HG03439 (cell line): Measurements from ENCODE around the gene LASP1.
A peak's percentile ranks its signal among the peaks of the same experiment; 100 is the strongest.

ENCODE experiments used
- ATAC-seq: cut with Tn5 transposase; IDR thresholded peaks from one replicate; pipeline ENCODE4 v1.9.1; 2021; ENCODE audit warnings: mild to moderate bottlenecking, moderate library complexity; ENCODE audit not compliant: unreplicated experiment

Gene LASP1

DNA sequence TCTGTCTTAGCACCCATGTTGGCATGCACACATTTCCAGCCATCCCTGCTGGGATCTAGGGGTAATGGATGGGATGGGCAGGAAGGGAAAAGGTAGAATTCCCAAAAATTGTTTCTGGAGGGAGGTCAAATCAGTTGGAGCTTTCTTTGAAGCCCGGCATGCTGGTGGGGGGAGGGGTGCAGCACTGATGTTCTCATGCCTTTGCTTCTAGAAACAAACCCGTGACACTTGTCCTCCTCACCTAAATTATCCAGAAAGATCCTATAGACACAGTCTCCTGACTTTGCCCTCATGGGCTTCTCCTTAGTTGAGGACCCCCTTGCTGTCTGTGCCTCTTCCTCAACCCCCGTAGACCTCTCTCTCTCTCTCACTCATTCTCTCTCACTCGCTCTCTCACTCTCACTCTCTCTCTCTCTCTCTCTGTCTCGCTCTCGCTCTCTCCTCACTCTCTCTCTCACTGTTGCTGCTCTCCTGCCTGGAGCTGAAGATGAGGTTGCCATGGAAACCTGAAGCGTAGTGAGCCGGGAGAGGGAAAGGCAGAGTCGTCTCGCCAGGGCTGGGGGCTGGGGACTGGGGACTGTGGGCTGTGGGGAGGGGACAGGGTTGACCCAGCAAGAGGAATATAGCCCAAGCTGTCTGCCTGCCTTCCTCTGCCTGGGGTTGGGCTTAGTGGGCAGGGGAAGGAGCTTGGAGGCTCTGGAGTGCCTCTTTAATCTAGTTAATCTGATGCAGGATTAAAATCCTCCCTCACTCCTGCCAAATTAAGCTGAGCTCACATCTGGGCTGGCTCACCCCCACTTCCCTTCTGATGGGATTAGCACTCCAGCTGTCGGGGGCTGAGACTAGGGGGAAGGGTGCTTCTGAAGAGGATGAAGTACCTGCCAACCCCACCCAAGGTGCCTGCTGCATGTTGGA is 16.1 kb downstream of the LASP1 start:
- ATAC-seq: no peak

DNA sequence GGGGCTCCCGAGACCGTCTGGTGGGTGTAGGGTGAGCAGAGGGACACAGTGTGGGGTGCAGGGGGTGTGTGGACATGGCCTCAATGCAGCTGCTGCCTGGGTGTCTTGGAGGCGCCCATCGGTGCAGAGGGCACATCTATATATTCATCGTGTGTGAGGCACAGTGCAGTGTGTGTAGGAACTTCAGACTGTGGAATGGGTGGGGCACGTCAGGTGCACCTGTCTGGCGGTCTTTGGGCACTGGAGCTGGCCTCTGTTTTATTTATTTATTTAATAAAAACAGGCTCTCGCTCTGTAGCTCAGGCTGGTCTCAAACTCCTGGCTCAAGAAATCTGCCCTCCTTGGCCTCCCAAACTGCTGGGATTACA is 16.8 kb downstream of the LASP1 start:
- ATAC-seq: no peak

DNA sequence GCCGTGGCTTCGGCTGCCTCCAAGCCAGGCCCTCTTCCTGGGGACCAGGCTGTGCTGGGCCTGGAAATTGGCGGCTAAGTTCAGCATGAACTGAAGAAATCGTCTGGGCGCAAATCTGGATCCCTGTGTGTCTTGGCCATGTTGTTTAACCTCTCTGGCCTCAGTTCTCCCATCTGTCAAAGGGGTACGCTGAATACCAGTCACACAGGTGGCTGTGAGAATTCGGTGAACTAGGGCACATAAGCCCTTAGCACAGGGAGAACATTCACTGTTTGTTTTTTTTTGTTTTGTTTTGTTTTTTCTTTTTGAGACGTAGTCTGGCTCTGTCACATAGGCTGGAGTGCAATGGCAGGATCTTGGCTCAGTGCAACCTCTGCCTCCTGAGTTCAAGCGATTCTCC is 19.0 kb downstream of the LASP1 start:
- no peak for ATAC-seq

DNA sequence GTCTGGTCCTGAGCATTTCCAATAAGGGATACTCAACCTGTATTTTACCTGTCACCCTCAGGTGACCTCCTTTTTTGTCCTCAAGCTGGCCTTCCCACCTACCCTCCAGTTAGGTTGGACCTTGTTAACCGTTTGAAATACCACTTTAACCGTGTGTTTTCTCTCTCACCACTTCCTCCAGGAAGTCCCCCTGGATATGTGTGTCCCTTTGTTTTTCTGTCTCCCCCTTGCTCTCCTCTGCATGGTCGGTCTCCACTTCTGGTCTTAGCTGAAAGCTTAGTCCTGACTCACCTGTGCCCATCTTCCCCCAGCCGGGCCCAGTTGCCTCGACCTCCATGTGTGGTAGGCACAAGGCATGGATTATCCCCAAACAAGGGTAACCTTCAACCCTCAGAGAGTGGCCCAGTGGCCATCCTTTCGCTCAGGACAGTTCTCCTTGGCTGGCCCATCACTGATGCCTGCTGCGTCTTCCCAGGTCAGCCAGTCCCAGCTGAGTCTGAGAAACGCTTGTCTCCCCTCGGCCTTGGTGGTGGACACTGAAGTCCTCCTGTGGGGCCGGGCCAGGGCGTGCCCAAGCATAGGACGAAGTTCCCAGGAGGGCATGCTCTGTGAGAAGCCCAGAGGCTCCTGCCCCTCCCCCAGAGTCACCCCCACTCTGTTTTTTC is 20.0 kb downstream of the LASP1 start:
- ATAC-seq: no peak

DNA sequence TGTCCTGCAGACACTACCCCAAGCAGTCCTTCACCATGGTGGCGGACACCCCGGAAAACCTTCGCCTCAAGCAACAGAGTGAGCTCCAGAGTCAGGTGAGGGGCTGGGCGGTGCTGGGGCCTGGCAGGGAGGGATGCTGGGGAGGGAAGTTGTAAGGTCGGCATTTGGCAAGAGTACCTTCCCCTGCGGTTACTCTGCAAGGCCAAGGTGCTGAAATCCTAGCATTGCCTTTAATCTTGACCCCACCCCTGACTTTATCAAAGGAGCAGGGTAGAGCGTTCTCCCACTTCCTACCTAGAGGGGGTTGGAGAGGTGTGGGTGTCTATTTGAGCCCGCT is 20.5 kb downstream of the LASP1 start:
- ATAC-seq: no peak

DNA sequence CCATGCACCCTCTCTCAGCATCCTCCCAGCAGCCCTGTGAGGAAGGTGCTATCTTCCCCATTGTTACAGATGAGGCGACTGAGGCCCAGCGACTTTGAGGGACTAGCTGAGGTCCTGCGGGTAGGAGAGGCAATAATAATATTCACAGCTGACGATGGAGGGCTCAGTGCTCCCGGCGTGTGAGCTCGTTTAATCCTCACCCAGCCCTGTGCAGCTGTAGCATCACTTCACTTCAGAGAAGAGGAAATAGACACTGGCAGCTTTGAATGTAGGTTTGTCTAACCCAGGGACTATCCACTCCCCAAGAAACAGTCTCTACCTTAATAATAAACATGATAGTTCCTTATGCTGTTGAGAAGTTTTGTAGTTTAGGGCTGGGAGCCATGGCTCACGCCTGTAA is 21.6 kb downstream of the LASP1 start:
- no peak for ATAC-seq

DNA sequence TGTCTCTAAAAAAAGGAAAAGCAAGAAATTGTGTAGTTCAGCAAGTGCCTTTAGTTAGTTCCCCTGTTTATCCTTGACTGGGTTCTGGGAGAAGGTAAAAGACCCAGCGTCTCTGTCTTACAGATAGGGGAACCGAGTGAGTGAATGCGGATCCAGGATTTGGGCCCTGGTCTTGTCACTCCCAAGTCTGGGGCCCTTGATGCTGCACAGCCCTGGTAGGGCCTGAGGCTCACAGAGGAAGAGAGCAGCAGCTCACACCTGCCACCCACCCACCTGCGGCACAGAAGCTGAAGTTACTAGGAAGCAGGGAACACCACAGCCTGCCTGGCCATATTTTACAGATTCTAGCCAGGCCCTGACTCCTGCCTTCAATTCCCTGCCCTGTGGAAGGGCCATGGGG is 22.2 kb downstream of the LASP1 start:
- ATAC-seq: no peak

DNA sequence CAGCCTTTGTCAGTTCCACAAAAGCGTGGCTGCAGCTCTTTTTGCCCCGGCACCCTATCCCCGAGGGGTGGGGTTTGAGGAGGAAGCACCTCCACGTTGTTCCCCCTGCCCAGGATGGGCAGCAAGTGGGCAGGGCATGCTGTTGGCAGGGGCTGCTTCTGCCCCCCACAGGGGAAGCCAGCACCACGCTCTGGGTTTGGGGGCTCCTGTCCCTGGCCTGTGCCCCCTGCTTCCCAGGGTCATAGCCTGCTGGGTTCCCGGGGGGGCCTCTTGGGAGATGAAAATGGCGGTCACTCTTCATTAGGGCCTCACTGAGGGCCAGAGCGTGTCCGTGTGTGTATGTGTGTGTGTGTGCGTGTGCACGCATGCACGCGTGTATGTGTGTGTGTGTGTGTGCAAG is 22.8 kb downstream of the LASP1 start:
- no peak for ATAC-seq

DNA sequence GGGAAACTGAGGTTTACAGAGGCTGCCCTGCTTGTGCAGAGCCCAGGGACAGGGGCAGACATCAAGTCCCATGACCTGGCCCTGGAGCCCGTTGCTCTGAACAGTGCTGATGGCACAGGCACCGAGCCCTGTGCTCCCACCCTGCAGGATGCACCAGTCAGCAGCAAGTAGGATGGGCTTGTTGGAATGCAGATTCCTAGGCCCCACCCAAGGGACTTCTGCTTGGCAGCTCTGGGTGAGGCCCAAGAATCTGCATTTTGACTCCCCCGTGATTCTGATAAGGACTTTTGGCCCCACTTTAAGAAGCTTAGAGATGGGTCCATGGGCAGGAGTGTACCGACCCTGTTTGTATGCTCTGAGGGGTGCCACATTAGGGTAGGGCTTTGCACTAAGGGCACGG is 23.3 kb downstream of the LASP1 start:
- ATAC-seq: no peak

DNA sequence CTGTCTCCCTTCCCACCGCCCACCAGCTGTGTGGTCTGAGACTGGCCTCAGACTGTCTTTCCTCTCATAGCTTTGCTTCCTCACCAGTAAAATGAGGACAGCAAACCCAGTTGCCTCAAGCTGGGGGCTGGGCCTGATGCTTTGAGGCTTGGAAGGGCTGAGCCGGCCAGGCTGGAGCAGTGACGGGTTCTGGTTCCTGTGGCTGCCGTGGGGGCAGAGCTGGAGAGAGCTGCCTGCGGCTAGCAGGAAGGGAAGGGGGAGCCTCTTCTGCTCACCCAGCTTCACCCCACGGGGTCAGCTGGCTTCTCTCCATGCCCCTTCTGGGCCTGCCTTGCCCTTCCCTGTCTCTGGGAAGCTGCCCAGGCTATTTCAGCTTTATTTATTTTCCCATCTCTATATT is 23.7 kb downstream of the LASP1 start:
- no peak for ATAC-seq

DNA sequence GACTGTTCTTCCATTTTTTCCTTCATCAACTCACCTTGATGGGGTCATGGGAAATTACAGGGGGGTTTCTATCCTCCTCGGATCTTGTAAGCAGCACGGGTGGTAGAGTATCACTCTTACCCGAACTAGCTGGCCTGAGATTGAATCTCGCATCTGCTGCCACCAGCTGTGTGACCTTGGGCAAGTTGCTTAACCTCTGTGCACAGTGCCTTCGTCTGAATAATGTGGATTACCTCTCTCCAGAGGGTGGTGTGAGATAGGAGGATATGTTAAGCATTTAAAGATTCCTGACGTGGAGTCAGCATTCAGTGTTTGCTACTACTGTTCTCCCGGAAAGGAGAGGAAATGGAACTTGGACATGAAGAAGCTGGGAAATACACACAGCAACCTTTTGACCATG is 24.4 kb downstream of the LASP1 start:
- ATAC-seq: no peak

DNA sequence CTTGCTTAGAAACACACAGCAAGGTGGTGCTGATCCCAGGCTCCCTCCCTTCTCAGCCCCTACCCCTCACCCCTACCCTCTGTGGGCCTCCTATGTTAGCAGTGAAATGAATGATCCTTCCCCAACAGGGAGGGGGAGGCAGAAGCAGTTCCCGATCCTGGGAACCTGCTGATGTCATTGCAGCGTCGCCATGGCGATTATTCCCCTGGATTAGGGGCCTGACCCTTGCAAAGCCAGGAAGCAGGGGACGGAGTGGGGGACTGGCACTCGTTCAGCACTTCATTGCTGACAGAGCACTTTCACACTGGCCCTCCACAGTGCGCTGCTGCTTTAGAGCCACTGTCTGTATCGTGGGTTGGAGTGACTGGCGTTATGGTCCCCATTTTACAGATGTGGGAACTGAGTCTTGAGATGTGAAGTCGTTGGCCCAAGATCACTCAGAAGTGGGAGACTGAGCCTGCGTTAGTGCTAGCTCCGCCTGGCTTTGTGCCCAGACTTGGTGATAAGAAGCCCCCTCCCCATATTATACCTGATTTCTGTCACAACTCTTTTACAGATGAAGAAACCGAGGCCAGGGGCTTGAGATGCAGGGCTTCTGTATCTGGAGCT is 26.6 kb downstream of the LASP1 start:
- ATAC-seq: no peak

DNA sequence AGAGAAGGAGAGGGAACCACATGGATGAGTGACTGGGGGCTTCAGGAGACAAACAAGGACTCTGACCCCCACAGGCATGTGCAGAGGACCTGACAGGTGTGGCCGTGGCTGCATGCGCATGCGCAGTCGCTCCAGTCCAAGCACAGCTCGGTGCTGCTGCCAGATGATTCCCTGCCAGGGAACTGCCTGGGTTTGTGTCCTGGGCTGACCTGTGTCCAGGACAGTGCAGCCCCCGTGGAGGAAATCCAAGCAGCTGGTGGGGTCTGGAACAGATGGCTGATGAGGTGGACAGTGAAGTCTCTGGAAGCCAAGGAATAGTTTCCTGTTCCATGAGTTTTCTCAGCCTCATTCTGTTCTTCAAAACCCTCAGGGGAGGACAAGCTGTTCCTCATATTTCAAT is 27.3 kb downstream of the LASP1 start:
- no peak for ATAC-seq

DNA sequence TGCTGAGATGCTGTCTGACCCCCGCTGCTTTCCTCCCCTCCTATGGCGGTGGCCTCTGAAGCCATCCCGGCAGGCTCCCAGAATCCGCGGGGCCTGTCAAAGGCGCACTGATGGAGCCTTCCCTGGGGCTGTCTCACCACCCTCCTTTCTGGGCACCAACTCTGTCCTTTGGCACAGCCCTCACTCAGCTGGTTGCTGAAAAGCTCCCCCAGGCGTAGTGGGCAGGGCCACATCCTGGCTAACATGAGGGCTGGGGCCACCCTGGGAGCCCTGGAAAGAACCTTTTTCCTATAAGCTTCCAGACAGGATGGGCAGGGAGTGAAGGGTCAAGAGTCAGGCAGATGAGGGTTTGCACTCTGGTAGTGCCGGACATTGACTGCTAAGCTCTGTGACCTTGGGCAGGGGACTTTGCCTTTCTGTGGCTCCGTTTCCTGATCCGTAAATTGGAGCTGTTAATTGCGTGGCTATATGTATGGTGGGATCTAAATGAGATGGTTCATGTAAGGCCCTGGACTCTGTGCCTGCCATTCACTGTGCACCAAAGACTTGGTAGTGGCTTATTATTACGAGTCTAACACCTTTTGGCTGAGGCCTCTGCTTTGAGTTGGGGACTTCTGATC is 27.9 kb downstream of the LASP1 start:
- ATAC-seq: no peak

DNA sequence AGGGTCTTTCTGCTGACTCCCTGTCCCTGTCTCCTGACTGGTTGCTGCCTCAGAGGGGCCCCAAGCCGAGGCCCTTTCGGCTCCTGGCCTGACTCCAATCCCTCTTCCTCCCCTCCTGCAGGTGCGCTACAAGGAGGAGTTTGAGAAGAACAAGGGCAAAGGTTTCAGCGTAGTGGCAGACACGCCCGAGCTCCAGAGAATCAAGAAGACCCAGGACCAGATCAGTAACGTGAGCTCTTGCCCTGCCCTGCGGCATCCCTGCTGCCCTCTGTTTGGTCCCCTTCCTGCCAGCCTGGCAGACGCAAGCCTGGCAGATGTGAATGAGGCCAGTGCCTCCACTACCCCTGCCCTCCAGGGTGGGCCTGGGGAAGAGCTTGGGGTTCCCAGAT is 28.4 kb downstream of the LASP1 start:
- peak; percentile 27 for ATAC-seq

DNA sequence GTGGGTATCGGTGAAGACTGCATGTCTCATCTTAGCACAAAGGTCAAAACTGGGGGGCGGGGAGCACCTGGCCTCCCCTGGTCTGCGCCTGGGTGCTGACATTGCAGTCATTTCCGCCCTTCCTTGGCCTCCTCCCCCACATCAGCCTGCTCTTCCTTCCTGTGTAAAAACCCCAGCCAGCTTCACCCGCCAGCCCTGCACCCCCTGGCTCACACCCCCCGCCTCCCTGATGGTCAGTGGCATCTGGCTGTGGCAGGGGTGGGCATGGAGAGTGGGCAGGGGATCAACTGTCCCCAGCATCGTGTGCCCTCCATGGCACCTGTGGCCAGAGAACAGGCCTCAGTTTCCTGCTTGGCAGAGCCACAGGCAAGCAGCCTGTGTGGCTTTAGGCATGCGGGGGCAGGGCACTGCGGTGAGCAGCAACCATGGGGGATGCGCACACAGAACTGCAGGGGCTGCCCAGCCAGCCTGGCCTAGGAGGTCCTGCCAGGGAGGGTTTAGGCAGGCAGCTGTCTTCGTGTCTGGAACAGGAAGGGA is 29.0 kb downstream of the LASP1 start:
- peak; percentile 61 for ATAC-seq

DNA sequence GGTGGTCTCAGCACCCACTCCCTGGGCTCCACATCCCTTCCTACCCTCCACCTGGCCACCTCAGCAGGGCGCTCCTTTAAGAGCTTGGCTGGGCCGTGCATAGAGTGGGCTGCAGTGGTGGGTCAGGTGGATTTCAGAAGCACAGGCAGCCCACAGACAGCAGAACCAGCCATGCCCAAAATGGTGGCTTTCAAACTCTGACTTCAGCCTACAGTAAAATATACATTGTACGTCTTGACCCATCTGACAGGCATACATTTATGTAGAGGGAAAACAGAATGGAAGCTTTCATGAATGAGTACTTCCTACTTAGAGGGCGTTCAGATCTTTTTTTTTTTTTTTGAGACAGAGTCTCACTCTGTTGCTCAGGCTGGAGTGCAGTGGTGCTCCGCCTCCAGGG is 29.6 kb downstream of the LASP1 start:
- no peak for ATAC-seq

DNA sequence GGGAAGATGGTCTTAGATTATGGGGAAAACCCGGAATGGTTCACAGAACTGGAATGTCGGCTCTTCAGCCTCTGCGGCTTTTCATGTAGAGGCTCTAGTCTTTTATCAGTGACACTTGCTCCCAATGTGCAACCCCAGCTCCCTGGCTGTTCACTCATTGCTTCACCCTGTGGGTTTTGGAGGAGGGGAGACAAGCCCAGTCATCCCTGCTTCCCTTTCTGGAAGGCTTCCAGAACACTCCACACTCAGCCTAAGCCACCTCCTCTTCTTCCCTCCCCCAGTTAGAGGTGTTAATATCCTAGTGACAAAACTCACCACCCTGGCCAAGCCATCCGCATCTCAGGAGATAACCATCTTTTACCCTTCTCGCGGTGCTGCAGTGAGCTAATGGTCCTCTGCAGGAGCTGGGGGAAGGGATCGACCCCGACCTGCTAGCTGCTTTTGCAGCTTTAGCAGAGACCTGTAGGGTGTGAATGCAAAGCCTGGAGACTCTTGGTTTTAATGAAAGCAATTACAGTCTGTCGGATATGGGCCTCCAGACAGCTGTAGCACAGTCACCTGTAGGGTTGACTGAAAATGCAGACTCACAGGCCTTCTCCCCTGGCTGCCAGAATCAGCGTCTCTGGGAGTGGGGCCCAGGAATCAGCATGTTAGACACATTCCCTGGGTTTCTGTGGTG is 31.3 kb downstream of the LASP1 start:
- ATAC-seq: no peak

DNA sequence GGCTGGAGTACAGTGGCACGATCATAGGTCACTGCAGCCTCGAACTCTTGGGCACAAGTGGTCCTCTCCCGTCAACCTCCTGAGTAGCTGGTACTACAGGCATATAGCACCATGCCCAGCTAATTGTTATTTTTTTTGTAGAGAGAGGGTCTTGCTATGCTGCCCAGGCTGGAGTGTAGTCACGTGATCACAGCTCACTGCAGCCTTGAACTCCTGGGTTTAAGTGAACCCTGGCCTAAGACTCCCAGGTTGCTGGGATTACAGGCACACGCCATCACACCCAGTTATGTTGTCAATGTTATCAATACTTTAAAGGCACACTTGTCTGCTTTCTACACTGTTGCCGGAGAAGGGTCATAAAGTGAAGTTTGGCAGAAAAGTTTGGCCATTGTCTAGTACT is 33.5 kb downstream of the LASP1 start:
- ATAC-seq: no peak

DNA sequence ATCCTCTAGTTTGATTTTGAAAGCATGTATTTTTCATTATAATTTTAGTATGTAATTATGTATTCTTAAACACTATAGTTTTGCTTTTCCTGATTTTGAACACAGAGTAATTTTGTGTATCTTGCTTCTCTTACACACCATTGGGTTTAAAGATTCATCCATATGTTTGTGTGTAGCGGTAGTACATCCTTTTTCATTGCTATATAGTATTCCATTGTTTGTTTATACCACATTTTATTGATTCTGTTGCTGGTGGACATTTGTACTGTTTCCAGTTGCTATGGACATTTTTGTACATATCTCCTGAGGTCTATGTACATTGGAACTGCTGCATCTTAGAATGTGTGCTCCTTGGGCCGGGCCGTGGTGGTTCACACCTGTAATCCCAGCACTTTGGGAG is 35.0 kb downstream of the LASP1 start:
- no peak for ATAC-seq

DNA sequence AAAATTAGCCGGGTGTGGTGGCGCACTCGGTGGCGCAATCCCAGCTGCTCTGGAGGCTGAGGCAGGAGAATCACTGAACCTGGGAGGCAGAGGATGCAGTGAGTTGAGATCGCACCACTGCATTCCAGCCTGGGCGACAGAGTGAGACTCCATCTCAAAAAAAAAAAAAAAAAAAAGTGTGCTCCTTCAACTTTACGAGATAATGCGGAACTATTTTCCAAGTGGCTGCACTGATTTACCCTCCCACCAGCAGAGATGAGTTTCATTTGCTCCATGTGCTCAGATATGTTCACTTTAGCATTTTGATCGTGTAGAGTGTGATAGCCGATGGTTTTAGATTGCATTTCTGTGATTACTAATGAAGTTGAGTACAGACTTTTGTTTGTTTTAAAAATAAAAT is 35.5 kb downstream of the LASP1 start:
- no peak for ATAC-seq
